ENCODE data around the gene GNA12. TPM values are rescaled to one million over a fixed set of nuclear protein-coding genes. Genes with fewer than 3 reads are reported as not detected.

Gene GNA12
- polyA plus RNA-seq, 1 donor: 26.7 TPM

DNA sequence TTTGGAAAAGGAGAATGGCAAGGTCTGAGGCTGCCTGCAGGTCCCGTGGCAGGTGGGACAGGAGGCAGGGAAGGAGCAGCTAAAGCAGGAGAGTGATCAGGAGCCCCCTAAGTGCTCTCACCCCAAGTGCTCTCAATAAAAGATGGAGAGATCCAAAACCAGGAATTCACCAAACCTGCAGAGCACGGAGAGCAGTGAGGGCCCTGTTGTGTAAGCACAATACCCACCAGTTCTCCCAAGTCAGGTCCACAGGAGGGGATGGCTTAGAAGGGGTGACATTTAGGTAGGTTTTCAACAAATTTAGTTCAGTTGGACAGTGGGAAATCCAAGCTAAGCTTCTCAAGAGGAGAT lies 40.8 kb downstream of the GNA12 start:
- peaks cover 43% of the 10 kb centered on the region for H3K4me1 ChIP-seq (ENCODE audit: control insufficient read depth, insufficient read depth, low read length)
- peak overlapping the region; percentile 91 for H3K27ac ChIP-seq (ENCODE audit: low read length)
- no peaks in the 10 kb centered on the region for H3K27me3 ChIP-seq (ENCODE audit: control insufficient read depth, insufficient read depth, low read length)
- H3K36me3 ChIP-seq (ENCODE audit: control insufficient read depth, insufficient read depth, low read length): no peaks in the 10 kb centered on the region
- H3K9me3 ChIP-seq (ENCODE audit: control insufficient read depth, low read depth, low read length): no peaks in the 10 kb centered on the region
- no CpG with 5 or more reads among the region's 2 CpGs for whole genome bisulfite sequencing (ENCODE audit: insufficient coverage, low lambda C conversion rate)
- H3K4me3 ChIP-seq (ENCODE audit: low read length): peak overlapping the region; percentile 27
- no peak for DNase-seq

DNA sequence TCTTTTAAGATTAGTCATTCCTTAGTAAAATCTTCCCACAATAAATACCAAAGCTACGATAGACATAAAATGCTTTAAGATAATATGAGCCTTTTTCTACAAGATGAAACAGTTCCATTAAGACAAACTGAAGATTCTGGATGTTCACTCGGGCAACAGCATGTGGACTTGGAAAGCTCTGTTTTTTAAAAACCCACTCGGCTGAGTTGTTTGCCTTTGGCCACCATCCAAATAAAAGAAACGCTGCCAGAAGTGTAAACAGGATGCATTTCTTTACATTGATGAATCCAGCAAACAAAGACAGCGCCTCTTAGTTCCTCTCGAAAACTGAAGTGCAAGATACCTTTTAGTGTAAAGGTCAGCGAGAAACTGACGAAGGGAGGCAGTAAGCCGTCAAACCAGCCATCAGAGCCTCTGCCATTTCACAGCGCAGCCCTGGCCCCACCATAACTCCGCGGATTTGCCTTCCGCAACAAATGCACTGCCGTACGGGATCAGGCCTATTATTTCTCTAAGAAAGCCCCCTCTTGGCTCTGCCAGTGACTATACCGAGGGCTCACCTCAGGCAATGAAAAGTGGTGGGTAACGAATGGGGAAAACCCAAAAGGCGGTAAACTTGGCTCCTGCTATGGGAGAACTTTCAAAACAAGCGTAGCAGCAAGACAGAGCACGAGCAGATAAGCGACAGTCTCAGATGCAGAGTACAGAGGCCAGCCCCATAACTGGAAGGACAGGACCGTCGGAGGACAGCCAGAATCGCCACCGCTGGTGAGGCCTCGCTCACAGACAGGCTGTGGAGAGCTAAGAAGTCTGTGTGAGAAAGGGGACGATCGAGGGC lies 41.4 kb downstream of the GNA12 start:
- WGBS (ENCODE audit: insufficient coverage, low lambda C conversion rate): no CpG with 5 or more reads among the region's 28 CpGs
- no peaks in the 10 kb centered on the region for H3K36me3 ChIP-seq (ENCODE audit: control insufficient read depth, insufficient read depth, low read length)
- peak; percentile 29 to 78 for DNase-seq

DNA sequence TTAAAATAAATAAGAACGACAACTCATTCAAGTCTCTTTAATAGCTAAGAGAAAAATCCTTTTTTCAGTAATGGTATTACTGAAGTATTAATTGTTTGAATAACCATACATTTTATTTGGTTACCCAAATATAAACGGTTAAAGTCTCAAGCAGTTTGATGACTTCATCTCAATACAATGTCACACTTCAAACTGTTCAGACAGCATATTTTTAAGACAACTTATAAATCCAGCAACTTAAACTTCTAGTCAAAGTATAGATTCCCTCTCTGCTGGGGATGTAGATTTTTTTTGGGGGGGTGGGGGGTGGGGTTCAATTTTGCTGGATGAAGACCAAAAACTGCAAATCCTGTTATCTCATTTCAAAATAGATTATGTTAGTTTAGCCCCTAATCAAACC lies 42.0 kb downstream of the GNA12 start:
- Histone ChIP-seq H3K36me3 (ENCODE audit: control insufficient read depth, insufficient read depth, low read length) (no peaks in the 10 kb centered on the region), H3K9me3 (ENCODE audit: control insufficient read depth, low read depth, low read length) (no peaks in the 10 kb centered on the region), H3K4me1 (ENCODE audit: control insufficient read depth, insufficient read depth, low read length) (peaks cover 40% of the 10 kb centered on the region), H3K27me3 (ENCODE audit: control insufficient read depth, insufficient read depth, low read length) (no peaks in the 10 kb centered on the region), H3K27ac (ENCODE audit: low read length) (peak overlapping the region; percentile 91), H3K4me3 (ENCODE audit: low read length) (no peak overlapping the region)
- no CpG with 5 or more reads among the region's 2 CpGs for WGBS (ENCODE audit: insufficient coverage, low lambda C conversion rate)
- DNase-seq: no peak

More for the DNA sequence above, 41.4 kb downstream of the GNA12 start:
- Histone ChIP-seq H3K27ac (ENCODE audit: low read length) (peak overlapping the region; percentile 91), H3K4me3 (ENCODE audit: low read length) (peak overlapping the region; percentile 27), H3K9me3 (ENCODE audit: control insufficient read depth, low read depth, low read length) (no peaks in the 10 kb centered on the region), H3K27me3 (ENCODE audit: control insufficient read depth, insufficient read depth, low read length) (no peaks in the 10 kb centered on the region), H3K4me1 (ENCODE audit: control insufficient read depth, insufficient read depth, low read length) (peaks cover 42% of the 10 kb centered on the region)

DNA sequence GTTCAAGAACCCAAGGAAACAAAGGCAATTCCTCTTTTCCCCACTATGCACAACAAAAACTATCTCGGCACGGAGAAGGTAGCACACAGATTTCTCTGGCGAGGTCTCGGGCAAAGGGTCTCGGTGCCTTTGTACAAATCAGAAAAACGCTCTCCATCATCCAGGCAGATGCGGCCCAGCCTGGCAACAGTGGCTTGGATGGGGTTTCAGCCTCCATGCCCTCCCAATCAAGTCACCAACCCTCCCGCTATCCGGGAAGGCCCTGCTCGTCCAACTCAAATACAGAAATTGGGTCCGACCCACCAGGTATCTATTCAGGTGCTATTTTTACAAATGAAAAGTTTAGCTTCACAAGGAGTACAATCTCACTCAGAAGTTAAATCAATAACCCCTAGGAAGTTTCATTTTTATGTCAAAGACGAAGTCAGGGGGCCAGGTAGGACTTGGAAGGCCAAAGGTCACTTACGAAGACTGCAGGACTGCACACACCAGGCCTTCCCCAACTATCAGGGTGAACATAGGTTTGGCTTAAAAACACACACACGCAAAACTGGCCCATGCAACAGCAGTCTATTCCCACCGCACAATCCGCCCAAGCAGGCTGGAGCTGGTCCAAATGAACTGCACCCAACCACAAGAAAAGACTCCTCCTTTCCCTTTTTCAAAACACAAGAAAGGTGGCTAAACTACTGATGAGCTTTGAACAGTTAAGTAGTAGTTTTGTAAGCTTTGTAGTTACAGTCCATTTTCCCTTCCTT lies 43.0 kb downstream of the GNA12 start:
- H3K4me1 ChIP-seq (ENCODE audit: control insufficient read depth, insufficient read depth, low read length): peaks cover 40% of the 10 kb centered on the region
- peak overlapping the region; percentile 91 for H3K27ac ChIP-seq (ENCODE audit: low read length)
- H3K9me3 ChIP-seq (ENCODE audit: control insufficient read depth, low read depth, low read length): no peaks in the 10 kb centered on the region
- peak in 1 of 2 donors; percentile 59 for DNase-seq
- no peak overlapping the region for H3K4me3 ChIP-seq (ENCODE audit: low read length)
- WGBS (ENCODE audit: insufficient coverage, low lambda C conversion rate): 80% methylated on average over 1 of the region's 16 CpGs
- no peaks in the 10 kb centered on the region for H3K27me3 ChIP-seq (ENCODE audit: control insufficient read depth, insufficient read depth, low read length)
- no peaks in the 10 kb centered on the region for H3K36me3 ChIP-seq (ENCODE audit: control insufficient read depth, insufficient read depth, low read length)

DNA sequence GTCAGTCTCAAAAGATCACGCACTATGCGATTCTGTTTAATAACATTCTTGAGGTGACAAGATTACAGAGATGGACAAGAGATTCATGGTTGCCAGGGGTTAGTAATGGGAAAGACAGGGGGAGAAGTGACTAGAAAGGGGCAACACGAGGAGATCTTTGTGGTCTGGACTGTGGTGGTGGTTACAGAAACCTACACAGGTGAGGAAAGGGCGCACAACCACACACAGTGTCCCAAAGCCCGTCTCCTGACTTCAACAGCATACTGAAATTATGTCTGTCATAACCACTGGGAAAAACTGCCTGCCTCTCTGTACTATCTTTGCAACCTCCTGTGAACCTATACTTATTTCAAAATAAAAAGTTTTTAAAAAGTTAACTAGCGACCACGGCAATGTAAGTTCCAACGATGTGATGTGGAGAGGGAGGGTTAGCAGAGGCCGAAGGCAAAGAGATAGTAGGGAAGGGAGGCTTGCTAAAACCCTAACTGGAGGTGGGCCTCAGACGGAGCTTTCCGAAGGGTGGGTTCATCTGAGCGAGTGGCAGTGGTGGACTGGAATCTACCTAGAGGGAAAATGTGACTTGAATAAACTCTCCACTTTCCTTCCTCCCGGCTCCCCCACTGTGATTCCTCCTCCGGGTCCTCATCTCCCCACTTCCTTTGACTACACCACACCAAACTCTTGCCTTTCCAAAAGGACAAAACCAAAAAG lies 43.7 kb downstream of the GNA12 start:
- Histone ChIP-seq H3K27ac (ENCODE audit: low read length) (peak overlapping the region; percentile 91), H3K27me3 (ENCODE audit: control insufficient read depth, insufficient read depth, low read length) (no peaks in the 10 kb centered on the region), H3K4me3 (ENCODE audit: low read length) (no peak overlapping the region), H3K36me3 (ENCODE audit: control insufficient read depth, insufficient read depth, low read length) (no peaks in the 10 kb centered on the region), H3K4me1 (ENCODE audit: control insufficient read depth, insufficient read depth, low read length) (peaks cover 39% of the 10 kb centered on the region), H3K9me3 (ENCODE audit: control insufficient read depth, low read depth, low read length) (no peaks in the 10 kb centered on the region)
- 100% methylated on average over 2 of the region's 14 CpGs for WGBS (ENCODE audit: insufficient coverage, low lambda C conversion rate)
- DNase-seq: no peak

DNA sequence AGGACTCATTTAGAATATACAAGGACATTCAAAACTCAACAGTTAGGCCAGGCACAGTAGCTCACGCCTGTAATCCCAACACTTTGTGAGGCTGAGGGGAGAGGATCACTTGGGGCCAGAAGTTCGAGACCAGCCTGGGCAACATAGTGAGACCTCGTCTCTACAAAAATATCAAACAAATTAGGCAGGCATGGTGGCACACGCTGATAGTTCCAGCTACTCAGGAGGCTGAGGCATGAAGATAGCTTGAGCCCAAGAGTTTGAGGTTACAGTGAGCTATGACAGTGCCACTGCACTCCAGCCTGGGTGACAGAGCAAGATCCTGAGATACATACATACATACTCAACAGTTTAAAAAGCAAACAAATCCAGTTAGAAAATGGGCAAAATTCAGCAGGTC lies 44.9 kb downstream of the GNA12 start:
- Histone ChIP-seq H3K4me3 (ENCODE audit: low read length) (no peak overlapping the region), H3K9me3 (ENCODE audit: control insufficient read depth, low read depth, low read length) (no peaks in the 10 kb centered on the region), H3K27ac (ENCODE audit: low read length) (no peak overlapping the region), H3K27me3 (ENCODE audit: control insufficient read depth, insufficient read depth, low read length) (no peaks in the 10 kb centered on the region), H3K36me3 (ENCODE audit: control insufficient read depth, insufficient read depth, low read length) (peaks cover 10% of the 10 kb centered on the region), H3K4me1 (ENCODE audit: control insufficient read depth, insufficient read depth, low read length) (peaks cover 30% of the 10 kb centered on the region)
- no CpG with 5 or more reads among the region's 4 CpGs for WGBS (ENCODE audit: insufficient coverage, low lambda C conversion rate)
- no peak for DNase-seq

DNA sequence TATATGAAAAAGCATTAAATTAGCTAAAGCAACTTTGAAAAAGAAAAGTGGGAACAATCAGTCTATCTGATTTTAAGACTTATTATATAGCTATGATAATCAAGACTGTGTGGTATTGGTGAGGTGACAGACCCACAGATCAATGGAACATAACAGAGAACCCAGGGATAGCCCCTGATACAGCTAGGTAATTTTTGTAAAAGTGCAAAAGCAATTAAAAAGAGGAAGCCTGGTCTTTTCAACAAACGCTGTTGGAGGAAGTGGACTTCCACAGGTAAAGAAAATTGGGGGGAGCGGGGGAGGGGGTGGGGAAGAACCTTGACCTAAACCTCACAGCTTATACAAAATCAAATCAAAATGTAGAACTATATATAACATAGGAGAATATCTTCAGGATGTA lies 45.4 kb downstream of the GNA12 start:
- H3K4me1 ChIP-seq (ENCODE audit: control insufficient read depth, insufficient read depth, low read length): peaks cover 26% of the 10 kb centered on the region
- no peak for DNase-seq
- H3K4me3 ChIP-seq (ENCODE audit: low read length): no peak overlapping the region
- no peaks in the 10 kb centered on the region for H3K9me3 ChIP-seq (ENCODE audit: control insufficient read depth, low read depth, low read length)
- H3K36me3 ChIP-seq (ENCODE audit: control insufficient read depth, insufficient read depth, low read length): peaks cover 16% of the 10 kb centered on the region
- H3K27me3 ChIP-seq (ENCODE audit: control insufficient read depth, insufficient read depth, low read length): no peaks in the 10 kb centered on the region
- no CpG with 5 or more reads among the region's 2 CpGs for WGBS (ENCODE audit: insufficient coverage, low lambda C conversion rate)
- no peak overlapping the region for H3K27ac ChIP-seq (ENCODE audit: low read length)

DNA sequence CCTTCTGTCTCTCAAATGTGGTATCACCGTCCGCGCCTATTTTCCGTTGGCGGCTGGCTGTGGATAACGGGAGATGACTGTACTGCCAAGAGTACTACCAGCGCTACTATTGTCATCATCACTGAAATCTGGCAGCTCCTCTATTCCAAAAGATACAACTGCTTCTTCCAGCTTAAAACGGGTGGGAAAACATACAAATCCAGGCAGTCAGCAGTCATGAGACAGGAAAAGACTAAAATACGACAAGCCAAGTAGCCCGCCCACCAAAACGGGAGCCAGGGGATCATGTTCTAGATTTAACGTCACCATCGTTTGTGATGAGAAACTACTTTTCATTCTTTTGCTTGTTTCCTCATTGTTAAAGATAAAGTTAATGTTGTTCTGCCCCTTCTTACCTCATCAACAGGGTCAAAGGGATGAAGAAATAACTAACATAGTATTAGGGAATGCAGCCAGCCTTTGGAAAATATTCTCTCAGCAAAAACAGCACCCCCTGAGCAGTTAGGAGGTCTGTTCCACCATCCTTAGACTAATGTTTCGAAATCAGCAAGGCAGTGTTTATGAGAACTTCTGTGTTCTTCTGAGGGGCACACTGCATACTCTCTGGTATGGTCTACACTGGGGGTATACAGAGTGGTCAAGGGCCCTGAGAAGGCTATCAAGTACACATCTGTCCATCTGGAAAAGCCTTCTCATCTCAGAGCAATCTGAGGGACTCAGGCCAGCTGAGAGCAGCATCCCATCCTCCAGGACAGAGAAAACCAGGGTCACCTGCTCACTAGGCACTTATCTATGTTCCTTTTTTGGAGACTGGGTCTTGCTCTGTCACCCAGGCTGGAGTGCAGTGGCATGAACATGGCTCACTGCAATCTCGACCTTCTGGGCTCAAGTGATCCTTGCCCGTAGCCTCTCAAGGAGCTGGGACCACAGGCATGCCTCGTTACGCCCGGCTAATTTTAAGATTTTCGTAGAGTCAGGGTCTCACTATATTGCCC lies 47.5 kb downstream of the GNA12 start:
- no peak for DNase-seq
- no peaks in the 10 kb centered on the region for H3K27me3 ChIP-seq (ENCODE audit: control insufficient read depth, insufficient read depth, low read length)
- H3K27ac ChIP-seq (ENCODE audit: low read length): no peak overlapping the region
- H3K36me3 ChIP-seq (ENCODE audit: control insufficient read depth, insufficient read depth, low read length): peaks cover 33% of the 10 kb centered on the region
- H3K4me3 ChIP-seq (ENCODE audit: low read length): no peak overlapping the region
- 100% methylated on average over 2 of the region's 20 CpGs for WGBS (ENCODE audit: insufficient coverage, low lambda C conversion rate)
- peaks cover 11% of the 10 kb centered on the region for H3K4me1 ChIP-seq (ENCODE audit: control insufficient read depth, insufficient read depth, low read length)
- no peaks in the 10 kb centered on the region for H3K9me3 ChIP-seq (ENCODE audit: control insufficient read depth, low read depth, low read length)

DNA sequence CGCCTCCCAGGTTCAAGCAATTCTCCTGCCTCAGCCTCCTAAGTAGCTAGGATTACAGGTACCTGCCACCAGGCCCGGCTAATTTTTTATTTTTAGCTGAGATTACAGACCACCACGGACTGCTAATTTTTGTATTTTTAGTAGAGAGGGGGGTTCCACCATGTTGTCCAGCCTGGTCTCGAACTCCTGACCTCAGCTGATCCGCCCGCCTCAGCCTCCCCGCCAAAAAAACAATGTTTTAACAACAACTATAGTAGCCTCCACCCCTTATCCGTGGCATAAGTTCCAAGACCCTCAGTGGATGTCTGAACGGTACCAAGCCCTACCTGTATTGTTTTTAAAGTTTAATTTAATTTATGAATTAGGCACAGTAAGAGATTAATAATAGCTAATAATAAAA lies 48.2 kb downstream of the GNA12 start:
- H3K9me3 ChIP-seq (ENCODE audit: control insufficient read depth, low read depth, low read length): no peaks in the 10 kb centered on the region

More for the DNA sequence above, 48.2 kb downstream of the GNA12 start:
- Histone ChIP-seq H3K36me3 (ENCODE audit: control insufficient read depth, insufficient read depth, low read length) (peaks cover 39% of the 10 kb centered on the region), H3K4me3 (ENCODE audit: low read length) (no peak overlapping the region), H3K27ac (ENCODE audit: low read length) (no peak overlapping the region), H3K27me3 (ENCODE audit: control insufficient read depth, insufficient read depth, low read length) (no peaks in the 10 kb centered on the region), H3K4me1 (ENCODE audit: control insufficient read depth, insufficient read depth, low read length) (peaks cover 4% of the 10 kb centered on the region)
- DNase-seq: no peak
- no CpG with 5 or more reads among the region's 9 CpGs for WGBS (ENCODE audit: insufficient coverage, low lambda C conversion rate)

Measured in large intestine (tissue), 3 donors.